ENCODE data around the gene BTN3A1. TPM values are rescaled to one million over a fixed set of nuclear protein-coding genes. Genes with fewer than 3 reads are reported as not detected.
A peak's percentile ranks its signal among the peaks of the same experiment; 100 is the strongest.

The BTN3A1 gene
- total RNA-seq, 1 experiment from 2014 or later = 9.0 TPM

GRCh38 chr6:26394289-26394688 is 7.8 kb upstream of the BTN3A1 start:
- Histone ChIP-seq H3K4me3 (replicated peaks in 1 of 2; ENCODE audit: low read depth in 1 of 2, low read length in 2 of 2) (no peak overlapping the region), H3K27ac (ENCODE audit: low read depth, low read length) (no peak overlapping the region), H3K79me2 (ENCODE audit: insufficient read depth, low read length) (no peaks in the 10 kb centered on the region), H3K4me1 (ENCODE audit: control insufficient read depth in 1 of 2, insufficient read depth in 2 of 2, low read length in 2 of 2) (peaks cover 9 to 10% of the 10 kb centered on the region in 2 experiments), H2AFZ (ENCODE audit: low read depth, low read length, poor library complexity, severe bottlenecking) (no peak overlapping the region), H3K9ac (ENCODE audit: low read length) (no peak overlapping the region), H4K20me1 (ENCODE audit: insufficient read depth) (no peaks in the 10 kb centered on the region), H3K27me3 (ENCODE audit: insufficient read depth, low read length) (no peaks in the 10 kb centered on the region), H3K9me3 (ENCODE audit: control insufficient read depth in 1 of 2, insufficient read depth in 1 of 2, low read depth in 1 of 2, low read length in 2 of 2) (no peaks in the 10 kb centered on the region), H3K4me2 (ENCODE audit: low read length) (peak overlapping the region; percentile 38), H3K9me2 (ENCODE audit: insufficient read depth) (no peaks in the 10 kb centered on the region), H3K36me3 (ENCODE audit: control insufficient read depth in 1 of 2, insufficient read depth in 2 of 2, low read length in 2 of 2) (peaks cover 0 to 4% of the 10 kb centered on the region in 2 experiments; a peak in 1 of 4 replicates)
- ChIA-PET POLR2A (interaction anchor here (1.4 kb wide), 1 partner anchor 11 kb away, joined by 6 read pairs; the partner anchor contains the start of gene BTN2A2), RAD21 (ENCODE audit: low non-redundant PET in 1 of 2, low total read pairs in 2 of 2, uncharacterized antibody in 2 of 2, unreplicated experiment in 2 of 2) (no interaction called here), CTCF (no interaction called here)
- ATAC-seq (peak; percentile 61), DNase-seq (ENCODE audit: low read depth, low spot score) (peak; percentile 46)
- intact Hi-C loops (cut with micrococcal nuclease) = no loop called here
- no TSS peak for BruUV-seq (replicated peaks)
- TF ChIP-seq, protein P1, sequence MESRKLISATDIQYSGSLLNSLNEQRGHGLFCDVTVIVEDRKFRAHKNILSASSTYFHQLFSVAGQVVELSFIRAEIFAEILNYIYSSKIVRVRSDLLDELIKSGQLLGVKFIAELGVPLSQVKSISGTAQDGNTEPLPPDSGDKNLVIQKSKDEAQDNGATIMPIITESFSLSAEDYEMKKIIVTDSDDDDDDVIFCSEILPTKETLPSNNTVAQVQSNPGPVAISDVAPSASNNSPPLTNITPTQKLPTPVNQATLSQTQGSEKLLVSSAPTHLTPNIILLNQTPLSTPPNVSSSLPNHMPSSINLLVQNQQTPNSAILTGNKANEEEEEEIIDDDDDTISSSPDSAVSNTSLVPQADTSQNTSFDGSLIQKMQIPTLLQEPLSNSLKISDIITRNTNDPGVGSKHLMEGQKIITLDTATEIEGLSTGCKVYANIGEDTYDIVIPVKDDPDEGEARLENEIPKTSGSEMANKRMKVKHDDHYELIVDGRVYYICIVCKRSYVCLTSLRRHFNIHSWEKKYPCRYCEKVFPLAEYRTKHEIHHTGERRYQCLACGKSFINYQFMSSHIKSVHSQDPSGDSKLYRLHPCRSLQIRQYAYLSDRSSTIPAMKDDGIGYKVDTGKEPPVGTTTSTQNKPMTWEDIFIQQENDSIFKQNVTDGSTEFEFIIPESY (IDR thresholded peaks at IDR 0.05; ENCODE audit: extremely low read depth, insufficient replicate concordance, low read length) = no peak
- TF ChIP-seq FOSL1 (IDR thresholded peaks at IDR 0.05; ENCODE audit: low read depth) (peak; percentile 52), JUND (IDR thresholded peaks at IDR 0.05) (peak; percentile 8; the same call in 1 of the 2 replicates), POLR2AphosphoS5 (IDR thresholded peaks at IDR 0.05; ENCODE audit: low read depth, low read length) (peak; percentile 33; the same call in 1 of the 2 replicates)

DNA sequence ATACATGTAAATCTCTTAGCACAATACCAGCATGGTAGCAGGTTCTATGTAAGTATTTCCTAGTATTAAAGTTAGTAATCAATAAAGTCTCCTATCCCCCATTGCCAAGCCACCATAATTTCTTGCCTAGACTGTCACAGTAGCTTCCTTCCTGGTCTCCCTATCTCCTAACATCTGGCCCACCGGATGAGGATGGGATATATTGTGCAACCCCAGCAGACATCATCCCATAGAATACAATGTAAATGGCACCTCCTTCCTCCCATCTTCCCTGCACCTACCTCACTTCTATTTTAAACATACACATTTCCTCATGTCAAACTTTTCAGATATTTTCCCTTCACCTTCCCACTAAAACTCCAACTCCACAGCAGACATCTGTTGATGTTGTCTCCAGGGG is 3.5 kb upstream of the BTN3A1 start:
- Histone ChIP-seq H3K9me3 (ENCODE audit: control insufficient read depth in 1 of 2, insufficient read depth in 1 of 2, low read depth in 1 of 2, low read length in 2 of 2) (no peaks in the 10 kb centered on the region), H2AFZ (ENCODE audit: low read depth, low read length, poor library complexity, severe bottlenecking) (no peak overlapping the region), H3K9ac (ENCODE audit: low read length) (no peak overlapping the region), H3K79me2 (ENCODE audit: insufficient read depth, low read length) (no peaks in the 10 kb centered on the region), H3K27ac (ENCODE audit: low read depth, low read length) (no peak overlapping the region), H3K27me3 (ENCODE audit: insufficient read depth, low read length) (no peaks in the 10 kb centered on the region), H3K36me3 (ENCODE audit: control insufficient read depth in 1 of 2, insufficient read depth in 2 of 2, low read length in 2 of 2) (no peaks in the 10 kb centered on the region), H3K4me2 (ENCODE audit: low read length) (no peak overlapping the region), H3K4me3 (replicated peaks in 1 of 2; ENCODE audit: low read depth in 1 of 2, low read length in 2 of 2) (no peak overlapping the region), H3K4me1 (ENCODE audit: control insufficient read depth in 1 of 2, insufficient read depth in 2 of 2, low read length in 2 of 2) (peaks cover 15 to 19% of the 10 kb centered on the region in 2 experiments), H4K20me1 (ENCODE audit: insufficient read depth) (no peaks in the 10 kb centered on the region), H3K9me2 (ENCODE audit: insufficient read depth) (no peaks in the 10 kb centered on the region)
- DNase-seq (ENCODE audit: low read depth, low spot score) (no peak), ATAC-seq (no peak)
- no TSS peak for BruUV-seq (replicated peaks)
- intact Hi-C loops (cut with micrococcal nuclease) = no loop called here
- CTCF ChIA-PET = no interaction called here
- RAD21 ChIA-PET (ENCODE audit: low non-redundant PET in 1 of 2, low total read pairs in 2 of 2, uncharacterized antibody in 2 of 2, unreplicated experiment in 2 of 2) = no interaction called here
- POLR2A ChIA-PET = no interaction called here
- TF ChIP-seq EGR1 (IDR thresholded peaks at IDR 0.05; ENCODE audit: low read depth) = no peak
- no peak for TF ChIP-seq EZH2 (IDR thresholded peaks at IDR 0.05)
- no peak for TF ChIP-seq RAD21 (IDR thresholded peaks at IDR 0.05; ENCODE audit: low read depth)
- TF ChIP-seq POLR2AphosphoS5 (IDR thresholded peaks at IDR 0.05; ENCODE audit: low read depth, low read length) = no peak
- TF ChIP-seq JUND (IDR thresholded peaks at IDR 0.05) = no peak
- no peak for TF ChIP-seq MAX (IDR thresholded peaks at IDR 0.05)
- no peak for TF ChIP-seq TCF7L2 (IDR thresholded peaks at IDR 0.05; ENCODE audit: borderline replicate concordance, extremely low read depth, insufficient read depth, insufficient read length)
- TF ChIP-seq ELF1 (IDR thresholded peaks at IDR 0.05; ENCODE audit: borderline replicate concordance, low read depth) = no peak
- no peak for TF ChIP-seq CBX3 (IDR thresholded peaks at IDR 0.05; ENCODE audit: low read depth)
- TF ChIP-seq SRF (IDR thresholded peaks at IDR 0.05; ENCODE audit: low read depth) = no peak
- no peak for TF ChIP-seq SP1 (IDR thresholded peaks at IDR 0.05; ENCODE audit: low read depth)
- no peak for TF ChIP-seq POLR2A (IDR thresholded peaks at IDR 0.05; ENCODE audit: borderline replicate concordance, extremely low read depth, insufficient read depth, insufficient read length)
- no peak for TF ChIP-seq CTCF (IDR thresholded peaks at IDR 0.05 in 2 of 3, conservative IDR thresholded peaks at IDR 0.05 in 1 of 3; ENCODE audit: borderline replicate concordance in 1 of 3, insufficient read depth in 1 of 3, low read depth in 2 of 3, low read length in 2 of 3)
- no peak for TF ChIP-seq ZNF274 (IDR thresholded peaks at IDR 0.05; ENCODE audit: low read depth, low read length)
- no peak for TF ChIP-seq FOSL1 (IDR thresholded peaks at IDR 0.05; ENCODE audit: low read depth)
- TF ChIP-seq ZFX (IDR thresholded peaks at IDR 0.05) = no peak
- TF ChIP-seq ATF3 (IDR thresholded peaks at IDR 0.05) = no peak
